Loucy (cell line): ENCODE data around the gene MRAS.
"Not testable (repeated sequence)": the region's sequence is repeated elsewhere in the genome, so short reads cannot be mapped to it uniquely, and the experiment has no call there.

Source experiments
- H2AFZ ChIP-seq: fragments of 200-600 bp; sonication (generic); 2 replicates; pipeline ENCODE4 v1.6.0; 2016; ENCODE audit warnings: antibody characterized with exemption, mild to moderate bottlenecking, low read length, moderate library complexity
- H3F3A ChIP-seq: fragments of 200-600 bp; 2 replicates; pipeline ENCODE4 v1.6.0; 2016; ENCODE audit warnings: antibody characterized with exemption, low read depth, mild to moderate bottlenecking
- H3K27me3 ChIP-seq: fragments of 200-600 bp; sonication (generic); 2 replicates; pipeline ENCODE4 v1.6.1; 2014; ENCODE audit warnings: low read length, mild to moderate bottlenecking; ENCODE audit not compliant: insufficient read depth, poor library complexity, severe bottlenecking
- H3K36me3 ChIP-seq: fragments of 200-600 bp; sonication (generic); 2 replicates; pipeline ENCODE4 v1.6.1; 2016; ENCODE audit warnings: low read length; ENCODE audit not compliant: insufficient read depth
- H3K4me1 ChIP-seq: fragments of 200-600 bp; sonication (generic); 2 replicates; pipeline ENCODE4 v1.5.1; 2014; ENCODE audit warnings: low read length, mild to moderate bottlenecking; ENCODE audit not compliant: insufficient read depth, poor library complexity, severe bottlenecking
- H3K4me2 ChIP-seq: fragments of 200-600 bp; sonication (generic); 2 replicates; pipeline ENCODE4 v1.6.0; 2014; ENCODE audit warnings: antibody characterized with exemption, low read length, low read depth, mild to moderate bottlenecking; ENCODE audit not compliant: poor library complexity, severe bottlenecking
- H3K4me3 ChIP-seq: fragments of 200-600 bp; sonication (generic); 2 replicates; pipeline ENCODE4 v1.5.1; 2014; ENCODE audit warnings: low read length, mild to moderate bottlenecking, mixed read lengths; ENCODE audit not compliant: poor library complexity, severe bottlenecking
- H3K79me2 ChIP-seq: fragments of 200-600 bp; sonication (generic); 2 replicates; pipeline ENCODE4 v1.6.1; 2014; ENCODE audit warnings: low read length; ENCODE audit not compliant: insufficient read depth
- H3K9ac ChIP-seq: fragments of 200-600 bp; sonication (generic); 2 replicates; pipeline ENCODE4 v1.6.0; 2014; ENCODE audit warnings: mild to moderate bottlenecking, low read depth, low read length, moderate library complexity; ENCODE audit not compliant: poor library complexity, severe bottlenecking
- H3K9me2 ChIP-seq: fragments of 200-600 bp; sonication (generic); replicated peaks from 2 replicates; pipeline ENCODE4 v1.6.1; 2016; ENCODE audit warnings: low read depth, low read length, mixed read lengths
- H3K9me3 ChIP-seq: fragments of 200-600 bp; sonication (generic); 2 replicates; pipeline ENCODE4 v1.6.1; 2014; ENCODE audit warnings: mild to moderate bottlenecking, antibody characterized with exemption, low read length, low read depth; ENCODE audit not compliant: insufficient read depth
- H4K20me1 ChIP-seq: fragments of 200-600 bp; sonication (generic); 2 replicates; pipeline ENCODE4 v1.6.0; 2014; ENCODE audit warnings: antibody characterized with exemption, low read length, mild to moderate bottlenecking; ENCODE audit not compliant: insufficient read depth, poor library complexity, severe bottlenecking
- CTCF ChIP-seq: fragments of 200-600 bp; sonication (generic); conservative IDR thresholded peaks from 2 replicates; pipeline ENCODE4 v1.5.1; 2014; ENCODE audit warnings: mild to moderate bottlenecking, antibody characterized with exemption, low read length
- EZH2phosphoT487 ChIP-seq: fragments of 200-600 bp; IDR thresholded peaks from 2 replicates; pipeline ENCODE4 v1.6.1; 2018; ENCODE audit warnings: antibody characterized with exemption, mild to moderate bottlenecking, moderate library complexity, borderline replicate concordance

MRAS gene

GRCh38 chr3:138452436-138452835 lies 104.1 kb downstream of the MRAS start:
- H3K9ac ChIP-seq = no peak overlapping the region
- no peaks in the 10 kb centered on the region for H4K20me1 ChIP-seq
- H3K4me2 ChIP-seq = no peak overlapping the region
- H3K36me3 ChIP-seq = no peaks in the 10 kb centered on the region
- H3K4me3 ChIP-seq = no peak overlapping the region
- no peaks in the 10 kb centered on the region for H3K9me2 ChIP-seq
- no peaks in the 10 kb centered on the region for H3K9me3 ChIP-seq
- no peaks in the 10 kb centered on the region for H3K4me1 ChIP-seq
- no peaks in the 10 kb centered on the region for H3K27me3 ChIP-seq
- no peaks in the 10 kb centered on the region for H3F3A ChIP-seq
- H2AFZ ChIP-seq = no peak overlapping the region
- TF ChIP-seq CTCF (no peak), EZH2phosphoT487 (no peak)
- H3K79me2 ChIP-seq = no peaks in the 10 kb centered on the region

- not testable (repeated sequence) for H3K9me2 ChIP-seq, H3K4me3 ChIP-seq, H3K79me2 ChIP-seq, H3K4me1 ChIP-seq, H3K36me3 ChIP-seq, H3F3A ChIP-seq, H3K4me2 ChIP-seq, H3K9me3 ChIP-seq, H4K20me1 ChIP-seq, H3K9ac ChIP-seq, H3K27me3 ChIP-seq, H2AFZ ChIP-seq
These were observed 105.6 kb downstream of the MRAS start for GRCh38 chr3:138453940-138454339.
